H1 (cell line): ENCODE measurements around the gene SNX15. TPM values are rescaled to one million over a fixed set of nuclear protein-coding genes. Genes with fewer than 3 reads are reported as not detected.

Experiments
- CTCF ChIA-PET: fragments of 300-600 bp; sonication (Branson Sonifier 250); formaldehyde crosslinking; loops from one replicate; lab custom pipeline; 2021; ENCODE audit not compliant: partially characterized antibody; lab: Charles Lee
- POLR2A ChIA-PET: fragments of 300-600 bp; sonication (Branson Sonifier 250); formaldehyde crosslinking; loops from one replicate; lab custom pipeline; 2021; ENCODE audit warnings: inconsistent platforms; ENCODE audit not compliant: partially characterized antibody; lab: Charles Lee
- DNase-seq, 2 experiments: peaks; one replicate each; pipeline versions ENCODE4 v3.0.0 to v3.0.0-alpha.2; 2010 to 2022; ENCODE audit warnings: low spot score in 2 of 2, low read depth in 1 of 2, mixed read lengths in 1 of 2
- FAIRE-seq: peaks from 2 replicates; lab custom pipeline; 2011; peaks lifted over from hg19 to GRCh38; lab: Jason Lieb, UNC
- H2AFZ ChIP-seq: 2 replicates; pipeline ENCODE4 v1.8.1; 2012; ENCODE audit warnings: low read length, inconsistent platforms
- H2AK5ac ChIP-seq: 2 replicates; pipeline ENCODE4 v1.6.1; 2013; ENCODE audit warnings: low read depth, low read length
- H2BK120ac ChIP-seq: replicated peaks from 2 replicates; pipeline ENCODE3; 2013; ENCODE audit warnings: low read depth, low read length, inconsistent platforms
- H2BK12ac ChIP-seq: 2 replicates; pipeline ENCODE4 v1.6.1; 2013; ENCODE audit warnings: low read depth, low read length
- H2BK15ac ChIP-seq: 2 replicates; pipeline ENCODE4 v1.6.1; 2013; ENCODE audit warnings: low read length
- H2BK20ac ChIP-seq: 2 replicates; pipeline ENCODE4 v1.6.1; 2013; ENCODE audit warnings: low read length
- H2BK5ac ChIP-seq: 2 replicates; pipeline ENCODE4 v1.6.1; 2013; ENCODE audit warnings: low read depth, low read length
- H3K14ac ChIP-seq: 2 replicates; pipeline ENCODE4 v1.6.1; 2013; ENCODE audit warnings: inconsistent platforms; ENCODE audit not compliant: insufficient read length
- H3K18ac ChIP-seq: 2 replicates; pipeline ENCODE4 v1.6.1; 2013; ENCODE audit warnings: low read length; ENCODE audit errors: extremely low read depth
- H3K23ac ChIP-seq: 2 replicates; pipeline ENCODE4 v1.6.1; 2013; ENCODE audit warnings: inconsistent platforms; ENCODE audit not compliant: insufficient read length
- H3K23me2 ChIP-seq: 2 replicates; pipeline ENCODE4 v1.6.1; 2013; ENCODE audit warnings: low read depth, low read length
- H3K27ac ChIP-seq: 2 replicates; pipeline ENCODE4 v1.6.1; 2011; ENCODE audit warnings: low read depth, low read length, inconsistent platforms
- H3K27me3 ChIP-seq, 4 experiments: replicated peaks in 1 of 4; 1 replicate in 1 of 4; 2 replicates in 3 of 4; pipeline versions ENCODE4 v1.6.1 to v1.8.1; 2011 to 2013; ENCODE audit warnings: low read length in 3 of 4, mild to moderate bottlenecking in 3 of 4, inconsistent platforms in 2 of 4, mixed read lengths in 2 of 4, moderate library complexity in 1 of 4; ENCODE audit not compliant: control insufficient read depth in 3 of 4, insufficient read depth in 3 of 4; ENCODE audit errors: extremely low read depth in 1 of 4
- H3K36me3 ChIP-seq, 4 experiments: 2 replicates each; pipeline versions ENCODE4 v1.6.1 to v1.8.1; 2011 to 2013; ENCODE audit warnings: mild to moderate bottlenecking in 4 of 4, low read length in 3 of 4, moderate library complexity in 2 of 4, control low read depth in 1 of 4, inconsistent platforms in 1 of 4; ENCODE audit not compliant: insufficient read depth in 4 of 4, control insufficient read depth in 2 of 4
- H3K4ac ChIP-seq: replicated peaks from 2 replicates; pipeline ENCODE3; 2013; ENCODE audit warnings: low read length, low read depth, mixed read lengths, inconsistent platforms; ENCODE audit not compliant: insufficient read length
- H3K4me1 ChIP-seq, 4 experiments: replicated peaks in 1 of 4; 1 replicate in 1 of 4; 2 replicates in 3 of 4; pipeline versions ENCODE4 v1.6.1 to v1.8.1; 2011 to 2013; ENCODE audit warnings: low read length in 3 of 4, inconsistent platforms in 2 of 4, mixed read lengths in 1 of 4; ENCODE audit not compliant: insufficient read depth in 4 of 4, control insufficient read depth in 3 of 4
- H3K4me2 ChIP-seq, 2 experiments: 2 replicates each; pipeline versions ENCODE4 v1.6.1 to v1.8.1; 2011 to 2013; ENCODE audit warnings: low read depth in 2 of 2, low read length in 2 of 2, control low read depth in 1 of 2, inconsistent platforms in 1 of 2, mild to moderate bottlenecking in 1 of 2; ENCODE audit not compliant: insufficient read depth in 1 of 2
- H3K4me3 ChIP-seq, 4 experiments: fragments of 200-600, 300-600 bp in 1 of 4; sonication (generic), shearing (Covaris generic), sonication (Bioruptor Twin) in 1 of 4; 2 replicates each; pipeline versions ENCODE4 v1.5.1 to v1.8.1; 2011 to 2016; ENCODE audit warnings: low read length in 4 of 4, low read depth in 3 of 4, control low read depth in 2 of 4, inconsistent platforms in 2 of 4, mild to moderate bottlenecking in 2 of 4, mixed read lengths in 1 of 4, moderate library complexity in 1 of 4; ENCODE audit not compliant: insufficient read depth in 2 of 4; ENCODE audit errors: extremely low read depth in 1 of 4
- H3K56ac ChIP-seq: replicated peaks from 2 replicates; pipeline ENCODE3; 2013; ENCODE audit warnings: low read depth, mild to moderate bottlenecking, mixed read lengths, low read length, inconsistent platforms; ENCODE audit not compliant: insufficient read length
- H3K79me1 ChIP-seq: 2 replicates; pipeline ENCODE4 v1.6.1; 2013; ENCODE audit warnings: low read depth, low read length, control low read depth
- H3K79me2 ChIP-seq, 2 experiments: 2 replicates each; pipeline versions ENCODE4 v1.6.1 to v1.8.1; 2012 to 2013; ENCODE audit warnings: low read length in 2 of 2, mild to moderate bottlenecking in 2 of 2, inconsistent platforms in 1 of 2; ENCODE audit not compliant: insufficient read depth in 2 of 2, control insufficient read depth in 1 of 2
- H3K9ac ChIP-seq, 4 experiments: replicated peaks in 1 of 4; 1 replicate in 1 of 4; 2 replicates in 3 of 4; pipeline versions ENCODE4 v1.6.1 to v1.8.1; 2011 to 2013; ENCODE audit warnings: low read depth in 3 of 4, low read length in 3 of 4, control low read depth in 2 of 4, mild to moderate bottlenecking in 2 of 4, moderate library complexity in 2 of 4, inconsistent platforms in 1 of 4; ENCODE audit errors: extremely low read depth in 1 of 4
- H3K9me3 ChIP-seq, 2 experiments: 2 replicates each; pipeline versions ENCODE4 v1.6.1 to v1.8.1; 2012 to 2013; ENCODE audit warnings: mild to moderate bottlenecking in 2 of 2, moderate library complexity in 2 of 2, control low read depth in 1 of 2, inconsistent platforms in 1 of 2, low read depth in 1 of 2, low read length in 1 of 2, mixed read lengths in 1 of 2; ENCODE audit not compliant: insufficient read depth in 2 of 2
- H4K20me1 ChIP-seq, 2 experiments: replicated peaks in 1 of 2; 2 replicates each; pipeline versions ENCODE3 to v1.8.1; 2011 to 2013; ENCODE audit warnings: inconsistent platforms in 2 of 2, low read length in 2 of 2, mild to moderate bottlenecking in 1 of 2; ENCODE audit not compliant: insufficient read depth in 2 of 2, control insufficient read depth in 1 of 2
- H4K5ac ChIP-seq: 2 replicates; pipeline ENCODE4 v1.6.1; 2013; ENCODE audit warnings: low read length, low read depth, mixed read lengths, inconsistent platforms; ENCODE audit not compliant: insufficient read length
- H4K8ac ChIP-seq: 2 replicates; pipeline ENCODE4 v1.8.0; 2013; ENCODE audit warnings: mild to moderate bottlenecking, moderate library complexity, low read length, inconsistent platforms; ENCODE audit not compliant: insufficient read depth; ENCODE audit errors: extremely low read depth
- H4K91ac ChIP-seq: replicated peaks from 2 replicates; pipeline ENCODE3; 2013; ENCODE audit warnings: low read length, mixed read lengths, inconsistent platforms; ENCODE audit not compliant: insufficient read length
- CEBPB ChIP-seq: IDR thresholded peaks from 2 replicates; pipeline ENCODE4 v1.6.1; 2012; ENCODE audit warnings: low read depth, low read length
- CTBP2 ChIP-seq: IDR thresholded peaks from 2 replicates; pipeline ENCODE4 v1.7.0; 2011; ENCODE audit warnings: borderline replicate concordance, mild to moderate bottlenecking, moderate library complexity, mixed read lengths, low read length; ENCODE audit not compliant: insufficient read depth, insufficient read length
- GABPA ChIP-seq: IDR thresholded peaks from 2 replicates; pipeline ENCODE4 v1.6.1; 2011; ENCODE audit warnings: mild to moderate bottlenecking, low read length, moderate library complexity, borderline replicate concordance; ENCODE audit not compliant: insufficient read depth
- POLR2A ChIP-seq, 2 experiments: IDR thresholded peaks; 1 replicate in 1 of 2; 2 replicates in 1 of 2; pipeline ENCODE4 v1.6.1; 2011; ENCODE audit warnings: low read depth in 2 of 2, low read length in 2 of 2, mild to moderate bottlenecking in 2 of 2; ENCODE audit errors: control extremely low read depth in 1 of 2
- SIX5 ChIP-seq: IDR thresholded peaks from 2 replicates; pipeline ENCODE4 v1.6.1; 2011; ENCODE audit warnings: mild to moderate bottlenecking, low read depth, low read length
- SP4 ChIP-seq: IDR thresholded peaks from 2 replicates; pipeline ENCODE4 v1.6.1; 2012; ENCODE audit warnings: low read length, inconsistent platforms
- TCF12 ChIP-seq: IDR thresholded peaks from 2 replicates; pipeline ENCODE4 v1.6.1; 2011; ENCODE audit warnings: low read depth, mild to moderate bottlenecking, low read length
- TEAD4 ChIP-seq: IDR thresholded peaks from 2 replicates; pipeline ENCODE4 v1.6.1; 2012; ENCODE audit warnings: low read depth, low read length, inconsistent platforms, mixed read lengths
- WGBS, 2 experiments: shearing (Covaris generic) in 1 of 2; methylation state at CpG; one replicate each; pipeline versions ENCODE4 v1.1.6 to v1.1.7; 2013 to 2015; ENCODE audit warnings: low lambda C conversion rate in 2 of 2, mixed read lengths in 2 of 2, inconsistent platforms in 1 of 2, low coverage in 1 of 2, missing lambda C conversion rate in 1 of 2; ENCODE audit not compliant: insufficient replicate concordance in 2 of 2, insufficient coverage in 1 of 2, insufficient read length in 1 of 2; ENCODE audit errors: extremely low coverage in 1 of 2, missing lambda C conversion rate in 1 of 2; 5-methylcytosine and 5-hydroxymethylcytosine counted together
- polyA plus RNA-seq, 7 experiments: library from polyadenylated mRNA; depleted of rRNA in 3 of 7; stranded (reverse) in 5 of 7; unstranded in 2 of 7; fragments of >200 nt in 5 of 7; fragments of 200-250 nt in 2 of 7; gene quantifications; 1 replicate in 5 of 7; 2 replicates in 1 of 7; 4 replicates in 1 of 7; pipeline versions ENCODE4 v1.2.1 to v1.2.3, GENCODE V29; 2011 to 2013; ENCODE audit warnings: missing spikeins in 2 of 7, mixed read lengths in 2 of 7
- total RNA-seq: library from RNA; stranded (reverse); fragmentation: NEBNext Ultra II Directional; extraction: Animal tissue kit (Norgen Biotek cat#: 25700); gene quantifications from 2 replicates; pipeline ENCODE4 v1.2.1, GENCODE V29; 2021

The SNX15 gene
- total and polyA plus RNA-seq, 2 of the 8 experiments (the other 6 are each of a cell fraction or from before 2014, with no cell fraction given): 13.0 to 18.3 TPM

GRCh38 chr11:65019824-65020223, 7.4 kb upstream of the SNX15 start:
- H3K4me3 ChIP-seq: no peak overlapping the region
- DNase-seq: no peak
- H2AFZ ChIP-seq: no peak overlapping the region
- H4K91ac ChIP-seq: no peak overlapping the region
- H2AK5ac ChIP-seq: no peak overlapping the region
- no peak overlapping the region for H4K5ac ChIP-seq
- no peaks in the 10 kb centered on the region for H3K9me3 ChIP-seq
- peaks cover 3 to 8% of the 10 kb centered on the region in 2 experiments for H4K20me1 ChIP-seq
- H2BK20ac ChIP-seq: no peak overlapping the region
- H3K56ac ChIP-seq: no peak overlapping the region
- H2BK15ac ChIP-seq: no peak overlapping the region
- H2BK12ac ChIP-seq: no peak overlapping the region
- H4K8ac ChIP-seq: no peak overlapping the region
- no peak overlapping the region for H2BK5ac ChIP-seq
- no peak overlapping the region for H2BK120ac ChIP-seq
- H3K9ac ChIP-seq: no peak overlapping the region
- no peak overlapping the region for H3K18ac ChIP-seq
- H3K4me2 ChIP-seq: no peak overlapping the region
- ChIA-PET POLR2A (no interaction called here), CTCF (interaction anchor here (2.1 kb wide), 1 partner anchor 172 kb away, joined by 4 read pairs; no protein-coding TSS in a partner anchor)
- no peak for FAIRE-seq
- H3K79me1 ChIP-seq: no peaks in the 10 kb centered on the region
- H3K23me2 ChIP-seq: no peaks in the 10 kb centered on the region
- peaks cover 0 to 10% of the 10 kb centered on the region in 2 experiments; a peak in 1 of 4 replicates for H3K79me2 ChIP-seq
- no peak overlapping the region for H3K23ac ChIP-seq
- 97% methylated on average over 7 of the region's 7 CpGs; no CpG with 5 or more reads in 1 of the 2 experiments for WGBS, 2 experiments
- H3K14ac ChIP-seq: no peak overlapping the region
- no peaks in the 10 kb centered on the region for H3K27me3 ChIP-seq
- H3K36me3 ChIP-seq: peaks cover 3 to 28% (median 18%) of the 10 kb centered on the region in 4 experiments; a peak in 6 of 8 replicates
- no peak overlapping the region for H3K27ac ChIP-seq
- H3K4me1 ChIP-seq: no peaks in the 10 kb centered on the region
- TF ChIP-seq TEAD4 (no peak), POLR2A (IDR thresholded peaks at IDR 0.05; ENCODE audit: control extremely low read depth in 1 of 2, low read depth in 2 of 2, low read length in 2 of 2) (no peak), CEBPB (no peak), TCF12 (no peak), SIX5 (no peak), SP4 (no peak), GABPA (no peak), CTBP2 (no peak)
- H3K4ac ChIP-seq: no peak overlapping the region
